HAP-1 (cell line): Measurements from ENCODE around the gene RAET1E.

ENCODE experiments used
- DNase-seq, 2 experiments: peaks; one replicate each; pipeline ENCODE4 v3.0.0-alpha.2; 2016 to 2020; ENCODE audit warnings: low spot score in 2 of 2
- H3K27me3 ChIP-seq: fragments of 250-450 bp; sonication (Bioruptor Pico); 2 replicates; pipeline ENCODE4 v1.5.1; 2020; ENCODE audit warnings: low read depth, mild to moderate bottlenecking, moderate library complexity
- H3K36me3 ChIP-seq: fragments of 250-450 bp; sonication (Bioruptor Pico); replicated peaks from 2 replicates; pipeline ENCODE4 v1.5.1; 2020; ENCODE audit warnings: mild to moderate bottlenecking
- H3K4me1 ChIP-seq: fragments of 250-450 bp; sonication (Bioruptor Pico); 2 replicates; pipeline ENCODE4 v1.5.1; 2020; ENCODE audit warnings: mild to moderate bottlenecking
- H3K4me3 ChIP-seq: fragments of 250-450 bp; sonication (Bioruptor Pico); 2 replicates; pipeline ENCODE4 v1.5.1; 2020; ENCODE audit warnings: mild to moderate bottlenecking, moderate library complexity
- H3K9me3 ChIP-seq: fragments of 250-450 bp; sonication (Bioruptor Pico); 2 replicates; pipeline ENCODE4 v1.5.1; 2020; ENCODE audit warnings: mild to moderate bottlenecking, moderate library complexity
- in situ Hi-C: fragments of 300-500 bp; cut with MboI; formaldehyde crosslinking; loops from 3 replicates; pipeline ENCODE4 v1.14.3; 2020; ENCODE audit warnings: low sequenced_read_pairs, inconsistent platforms, mixed read lengths

The RAET1E gene

DNA sequence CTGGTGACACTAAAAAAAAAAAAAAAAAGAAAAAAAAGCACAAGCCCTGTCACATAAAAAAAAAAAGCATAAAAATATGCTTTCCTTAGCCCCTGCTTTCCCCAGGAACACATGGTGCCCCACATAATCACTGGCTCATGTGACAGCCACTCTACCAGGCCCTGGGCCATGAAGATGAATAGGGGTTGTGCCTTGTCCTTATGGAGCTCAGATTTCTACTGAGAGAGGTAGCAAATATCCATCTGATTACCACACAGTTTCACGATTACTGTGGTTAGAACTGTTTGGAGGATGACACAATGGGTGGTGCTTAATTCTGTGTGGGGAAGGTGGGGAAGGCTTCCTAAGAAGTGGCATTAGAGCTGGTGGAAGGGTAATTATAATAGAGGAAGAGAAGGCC lies 9.3 kb downstream of the RAET1E start:
- no peak for DNase-seq
- H3K4me1 ChIP-seq, result no peaks in the 10 kb centered on the region
- no peaks in the 10 kb centered on the region for H3K36me3 ChIP-seq
- in situ Hi-C loops, result no loop called here
- H3K27me3 ChIP-seq, result no peaks in the 10 kb centered on the region
- no peaks in the 10 kb centered on the region for H3K9me3 ChIP-seq
- no peak overlapping the region for H3K4me3 ChIP-seq

GRCh38 chr6:149888093-149888492 lies 9.8 kb downstream of the RAET1E start:
- Histone ChIP-seq H3K36me3 (no peaks in the 10 kb centered on the region), H3K4me1 (no peaks in the 10 kb centered on the region), H3K4me3 (no peak overlapping the region), H3K27me3 (no peaks in the 10 kb centered on the region), H3K9me3 (no peaks in the 10 kb centered on the region)
- no peak for DNase-seq
- in situ Hi-C loops, result no loop called here

- in situ Hi-C loops, result no loop called here
- Histone ChIP-seq H3K9me3 (no peaks in the 10 kb centered on the region), H3K27me3 (no peaks in the 10 kb centered on the region), H3K36me3 (no peaks in the 10 kb centered on the region), H3K4me1 (no peaks in the 10 kb centered on the region), H3K4me3 (no peak overlapping the region)
- no peak for DNase-seq
Measured at GRCh38 chr6:149887343-149887742, 10.6 kb downstream of the RAET1E start.

- no peaks in the 10 kb centered on the region for H3K9me3 ChIP-seq
- in situ Hi-C loops, result no loop called here
- no peak for DNase-seq
- H3K36me3 ChIP-seq, result no peaks in the 10 kb centered on the region
- H3K4me3 ChIP-seq, result no peak overlapping the region
- no peaks in the 10 kb centered on the region for H3K27me3 ChIP-seq
- no peaks in the 10 kb centered on the region for H3K4me1 ChIP-seq
Measured at GRCh38 chr6:149885888-149886287, 12.0 kb downstream of the RAET1E start.

DNA sequence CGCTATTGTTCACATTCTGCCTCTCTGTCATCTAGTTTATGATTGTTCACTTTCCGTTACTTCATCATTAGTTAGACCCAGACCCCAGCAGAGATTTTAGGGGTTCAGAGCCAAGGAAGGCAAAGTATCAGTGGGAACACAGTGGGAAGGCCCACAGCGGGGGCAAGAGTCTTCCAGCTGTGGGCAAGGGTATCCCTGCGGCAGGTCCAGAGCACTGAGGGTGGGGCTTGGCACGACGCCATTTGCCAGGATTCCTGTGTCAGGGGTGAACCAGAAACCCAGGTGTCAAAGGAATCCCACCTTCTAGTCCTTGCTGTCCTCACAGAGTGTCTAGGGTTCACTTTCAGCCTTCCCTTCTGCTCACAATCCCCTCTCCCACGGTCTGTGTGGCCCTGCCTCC lies 13.3 kb downstream of the RAET1E start:
- in situ Hi-C loops, result no loop called here

GRCh38 chr6:149884215-149884614 lies 13.7 kb downstream of the RAET1E start:
- Histone ChIP-seq H3K4me1 (no peaks in the 10 kb centered on the region), H3K36me3 (no peaks in the 10 kb centered on the region), H3K4me3 (no peak overlapping the region), H3K9me3 (no peaks in the 10 kb centered on the region), H3K27me3 (no peaks in the 10 kb centered on the region)
- DNase-seq, result no peak
- in situ Hi-C loops, result no loop called here

More for the DNA sequence above, 13.3 kb downstream of the RAET1E start:
- no peaks in the 10 kb centered on the region for H3K9me3 ChIP-seq
- no peaks in the 10 kb centered on the region for H3K36me3 ChIP-seq
- no peak overlapping the region for H3K4me3 ChIP-seq
- H3K4me1 ChIP-seq, result no peaks in the 10 kb centered on the region
- no peak for DNase-seq
- no peaks in the 10 kb centered on the region for H3K27me3 ChIP-seq

GRCh38 chr6:149881860-149882259 lies 16.1 kb downstream of the RAET1E start:
- Histone ChIP-seq H3K9me3 (no peaks in the 10 kb centered on the region), H3K27me3 (no peaks in the 10 kb centered on the region), H3K4me3 (no peak overlapping the region), H3K36me3 (no peaks in the 10 kb centered on the region), H3K4me1 (no peaks in the 10 kb centered on the region)
- DNase-seq, result no peak
- in situ Hi-C loops, result no loop called here

- H3K9me3 ChIP-seq, result no peaks in the 10 kb centered on the region
- H3K4me1 ChIP-seq, result no peaks in the 10 kb centered on the region
- DNase-seq, result no peak
- H3K36me3 ChIP-seq, result no peaks in the 10 kb centered on the region
- H3K27me3 ChIP-seq, result no peaks in the 10 kb centered on the region
- in situ Hi-C loops, result no loop called here
- H3K4me3 ChIP-seq, result no peak overlapping the region
Measured at GRCh38 chr6:149881066-149881766, 16.7 kb downstream of the RAET1E start.

DNA sequence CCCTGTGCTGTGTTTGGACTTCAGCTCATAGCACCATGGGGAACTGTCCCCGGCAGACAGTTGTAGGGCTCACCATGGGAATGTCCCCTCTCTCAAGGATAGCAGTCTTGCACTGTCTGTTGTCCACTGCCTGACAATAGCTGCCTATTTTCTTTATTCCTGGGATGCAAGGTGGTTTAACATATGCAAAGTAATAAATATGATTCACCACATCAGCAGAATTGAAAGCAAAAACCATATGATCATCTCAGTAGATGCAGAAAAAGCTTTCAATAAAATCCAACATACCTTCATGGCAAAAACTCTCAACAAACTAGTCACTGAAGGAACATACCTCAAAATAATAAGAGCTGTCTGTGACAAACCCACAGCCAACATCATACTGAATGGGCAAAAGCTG lies 20.3 kb downstream of the RAET1E start:
- in situ Hi-C loops, result no loop called here
- Histone ChIP-seq H3K9me3 (no peaks in the 10 kb centered on the region), H3K4me3 (no peak overlapping the region), H3K4me1 (no peaks in the 10 kb centered on the region), H3K36me3 (no peaks in the 10 kb centered on the region), H3K27me3 (no peaks in the 10 kb centered on the region; the same call in 1 of the 2 replicates)
- DNase-seq, result no peak

GRCh38 chr6:149876241-149876933 lies 21.5 kb downstream of the RAET1E start:
- DNase-seq, result no peak
- no peaks in the 10 kb centered on the region; the same call in none of the 2 replicates for H3K27me3 ChIP-seq
- no peak overlapping the region for H3K4me3 ChIP-seq
- in situ Hi-C loops, result no loop called here
- H3K36me3 ChIP-seq, result no peaks in the 10 kb centered on the region
- no peaks in the 10 kb centered on the region for H3K4me1 ChIP-seq
- 0 out of 2 replicates have a peak, but pooled peaks cover 3% of the 10 kb centered on the region for H3K9me3 ChIP-seq

DNA sequence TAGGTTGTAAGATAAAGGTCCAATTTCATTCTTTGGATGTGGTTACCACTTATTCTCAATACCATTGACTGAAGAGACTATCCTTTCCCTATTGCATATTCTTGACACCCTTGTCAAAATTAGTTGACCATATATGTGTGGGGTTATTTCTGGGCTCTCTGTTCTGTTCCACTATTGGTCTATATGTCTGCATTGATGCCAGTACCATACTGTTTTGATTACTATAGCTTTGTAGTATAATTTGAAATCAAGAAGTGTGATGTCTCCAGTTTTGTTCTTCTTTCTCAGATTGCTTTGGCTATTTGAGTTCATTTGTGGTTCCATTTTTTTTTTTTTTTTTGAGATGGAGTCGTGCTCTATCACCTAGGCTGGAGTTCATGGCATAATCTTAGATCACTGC lies 25.7 kb downstream of the RAET1E start:
- in situ Hi-C loops, result no loop called here
- Histone ChIP-seq H3K4me3 (no peak overlapping the region), H3K36me3 (no peaks in the 10 kb centered on the region), H3K9me3 (0 out of 2 replicates have a peak, but pooled peaks cover 3% of the 10 kb centered on the region), H3K4me1 (peaks cover 2% of the 10 kb centered on the region; the same call in 1 of the 2 replicates), H3K27me3 (no peaks in the 10 kb centered on the region; the same call in none of the 2 replicates)
- DNase-seq, result no peak

GRCh38 chr6:149871182-149871581 lies 26.7 kb downstream of the RAET1E start:
- DNase-seq, result no peak
- no peak overlapping the region for H3K4me3 ChIP-seq
- 0 out of 2 replicates have a peak, but pooled peaks cover 3% of the 10 kb centered on the region for H3K9me3 ChIP-seq
- H3K27me3 ChIP-seq, result no peaks in the 10 kb centered on the region; the same call in none of the 2 replicates
- in situ Hi-C loops, result no loop called here
- no peaks in the 10 kb centered on the region for H3K36me3 ChIP-seq
- peaks cover 2% of the 10 kb centered on the region; the same call in 1 of the 2 replicates for H3K4me1 ChIP-seq

DNA sequence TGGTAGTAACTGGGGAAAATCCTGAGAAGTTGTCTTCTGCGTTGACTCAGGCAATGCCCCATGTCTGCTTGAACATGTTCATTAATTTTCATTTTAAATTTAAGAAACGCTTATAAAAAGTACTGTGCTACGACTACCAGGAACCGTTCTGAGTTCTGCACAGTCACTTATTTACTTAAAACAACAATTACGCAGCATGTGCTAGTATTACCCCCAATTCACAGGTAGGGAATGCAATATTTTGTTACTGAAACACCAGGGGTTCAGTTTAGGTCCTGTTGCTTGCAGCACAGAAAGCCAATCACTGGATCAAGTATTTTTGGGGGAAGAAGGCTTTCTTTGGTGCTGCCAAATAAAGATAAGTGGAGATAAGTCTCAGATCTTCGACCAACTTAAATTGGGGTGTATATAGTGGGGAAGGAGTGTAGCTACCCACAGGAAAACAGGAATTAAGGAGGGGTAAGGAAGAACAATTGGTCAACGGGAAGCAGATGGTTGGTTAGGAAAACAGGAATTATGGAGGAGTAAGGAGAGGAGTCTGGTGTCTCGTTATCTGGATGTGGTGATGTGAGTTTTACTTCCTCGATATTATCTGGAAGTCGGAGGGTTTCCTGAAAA lies 28.5 kb downstream of the RAET1E start:
- no peaks in the 10 kb centered on the region for H3K36me3 ChIP-seq
- in situ Hi-C loops, result no loop called here
- H3K9me3 ChIP-seq, result 0 out of 2 replicates have a peak, but pooled peaks cover 3% of the 10 kb centered on the region
- H3K4me3 ChIP-seq, result no peak overlapping the region
- peaks cover 2% of the 10 kb centered on the region for H3K4me1 ChIP-seq
- no peaks in the 10 kb centered on the region; the same call in 1 of the 2 replicates for H3K27me3 ChIP-seq
- DNase-seq, result no peak
